AG04450 (cell line): ENCODE measurements around the gene FGF1. TPM values are rescaled to one million over a fixed set of nuclear protein-coding genes. Genes with fewer than 3 reads are reported as not detected.
A peak's percentile ranks its signal among the peaks of the same experiment; 100 is the strongest.
"Not testable (repeated sequence)": the region's sequence is repeated elsewhere in the genome, so short reads cannot be mapped to it uniquely, and the experiment has no call there.

ENCODE experiments used
- CTCF ChIA-PET: fragments of 300-600, 350-600 bp; formaldehyde crosslinking; extraction: SDS; loops from one replicate; lab custom pipeline; 2022; ENCODE audit warnings: antibody characterized with exemption, inconsistent platforms; lab: Charles Lee
- POLR2A ChIA-PET: fragments of 350-600 bp; formaldehyde crosslinking; extraction: SDS; loops from one replicate; lab custom pipeline; 2021; ENCODE audit warnings: antibody characterized with exemption, inconsistent platforms; lab: Yijun Ruan, JAX
- DNase-seq: peaks from one replicate; pipeline ENCODE4 v3.0.0-alpha.2; 2011; ENCODE audit warnings: low read depth, low spot score
- H3K27ac ChIP-seq: one replicate; pipeline ENCODE4 v1.5.1; 2012; ENCODE audit warnings: low read depth, low read length, control low read depth
- H3K27me3 ChIP-seq: one replicate; pipeline ENCODE4 v1.6.0; 2012; ENCODE audit warnings: low read length; ENCODE audit not compliant: control insufficient read depth, insufficient read depth
- H3K4me3 ChIP-seq: 2 replicates; pipeline ENCODE4 v1.5.1; 2011; ENCODE audit warnings: mild to moderate bottlenecking, low read depth, low read length, control low read depth
- H3K9me3 ChIP-seq: 2 replicates; pipeline ENCODE4 v1.5.1; 2012; ENCODE audit warnings: low read length; ENCODE audit not compliant: control insufficient read depth, insufficient read depth
- polyA plus RNA-seq: library from polyadenylated mRNA; depleted of rRNA; stranded (reverse); fragments of >200 nt; gene quantifications from 2 replicates; pipeline ENCODE4 v1.2.3, GENCODE V29; 2011
- TF ChIP-seq, protein P1 (sequence below): IDR thresholded peaks from 2 replicates; pipeline ENCODE4 v1.5.1; 2011; ENCODE audit warnings: low read depth, low read length, control low read depth, inconsistent platforms

FGF1 gene
- polyA plus RNA-seq, 1 experiment: 5.9 TPM

DNA sequence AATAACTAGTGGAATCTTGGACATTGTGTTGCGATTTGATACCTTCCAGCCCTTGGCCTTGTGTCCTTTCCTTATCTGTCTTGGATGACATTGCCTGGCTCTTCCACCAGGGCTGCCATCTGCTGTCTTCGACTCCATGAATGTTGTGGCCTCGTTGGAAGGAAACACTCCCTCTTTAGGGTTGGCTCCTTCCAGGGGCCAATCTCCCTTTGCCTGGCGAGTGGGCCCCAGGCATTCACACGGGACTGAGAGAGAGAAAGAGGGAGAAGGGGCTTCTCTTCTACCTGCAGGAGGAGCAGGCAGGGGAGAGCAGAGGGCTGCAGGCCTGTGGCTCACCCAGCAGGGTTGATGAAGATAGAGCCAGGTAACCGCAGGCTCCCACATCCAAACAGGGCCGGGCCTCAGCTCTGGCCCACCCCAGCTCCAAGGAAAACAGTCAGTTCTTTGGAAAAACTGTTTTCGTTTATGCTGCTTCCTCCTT lies 31.3 kb downstream of the FGF1 start:
- Histone ChIP-seq H3K27me3 (no peaks in the 10 kb centered on the region), H3K4me3 (no peak overlapping the region), H3K27ac (no peak overlapping the region), H3K9me3 (no peaks in the 10 kb centered on the region)
- ChIA-PET POLR2A (interaction anchor here (1.1 to 1.9 kb wide), 3 partner anchors 10 to 45 kb away, joined by 3 to 9 read pairs (median 9); no protein-coding TSS in a partner anchor), CTCF (interaction anchor here (0.9 to 4.1 kb wide), 24 partner anchors 11 to 503 kb away, joined by 3 to 244 read pairs (median 6); partner anchors contain the start of gene FGF1)
- no peak for DNase-seq
- TF ChIP-seq, protein P1, sequence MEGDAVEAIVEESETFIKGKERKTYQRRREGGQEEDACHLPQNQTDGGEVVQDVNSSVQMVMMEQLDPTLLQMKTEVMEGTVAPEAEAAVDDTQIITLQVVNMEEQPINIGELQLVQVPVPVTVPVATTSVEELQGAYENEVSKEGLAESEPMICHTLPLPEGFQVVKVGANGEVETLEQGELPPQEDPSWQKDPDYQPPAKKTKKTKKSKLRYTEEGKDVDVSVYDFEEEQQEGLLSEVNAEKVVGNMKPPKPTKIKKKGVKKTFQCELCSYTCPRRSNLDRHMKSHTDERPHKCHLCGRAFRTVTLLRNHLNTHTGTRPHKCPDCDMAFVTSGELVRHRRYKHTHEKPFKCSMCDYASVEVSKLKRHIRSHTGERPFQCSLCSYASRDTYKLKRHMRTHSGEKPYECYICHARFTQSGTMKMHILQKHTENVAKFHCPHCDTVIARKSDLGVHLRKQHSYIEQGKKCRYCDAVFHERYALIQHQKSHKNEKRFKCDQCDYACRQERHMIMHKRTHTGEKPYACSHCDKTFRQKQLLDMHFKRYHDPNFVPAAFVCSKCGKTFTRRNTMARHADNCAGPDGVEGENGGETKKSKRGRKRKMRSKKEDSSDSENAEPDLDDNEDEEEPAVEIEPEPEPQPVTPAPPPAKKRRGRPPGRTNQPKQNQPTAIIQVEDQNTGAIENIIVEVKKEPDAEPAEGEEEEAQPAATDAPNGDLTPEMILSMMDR: peak; percentile 25; the same call in 1 of the 2 replicates

GRCh38 chr5:142653321-142653720 lies 32.6 kb downstream of the FGF1 start:
- Histone ChIP-seq H3K4me3 (no peak overlapping the region), H3K27me3 (no peaks in the 10 kb centered on the region), H3K9me3 (no peaks in the 10 kb centered on the region), H3K27ac (no peak overlapping the region)
- CTCF ChIA-PET: interaction anchor here (1.4 to 4.1 kb wide), 7 partner anchors 10 to 58 kb away, joined by 3 to 244 read pairs (median 43); no protein-coding TSS in a partner anchor
- TF ChIP-seq, protein P1: no peak
- DNase-seq: no peak
- POLR2A ChIA-PET: no interaction called here

- no peaks in the 10 kb centered on the region for H3K27me3 ChIP-seq
- H3K9me3 ChIP-seq: no peaks in the 10 kb centered on the region
- no peak overlapping the region for H3K4me3 ChIP-seq
- CTCF ChIA-PET: interaction anchor here (1.4 to 4.1 kb wide), 4 partner anchors 10 to 60 kb away, joined by 3 to 244 read pairs (median 54); no protein-coding TSS in a partner anchor
- TF ChIP-seq, protein P1: no peak
- POLR2A ChIA-PET: no interaction called here
- no peak for DNase-seq
- no peak overlapping the region for H3K27ac ChIP-seq
These were observed 33.3 kb downstream of the FGF1 start for GRCh38 chr5:142652563-142652962.

GRCh38 chr5:142650881-142651280 lies 35.0 kb downstream of the FGF1 start:
- Histone ChIP-seq H3K9me3 (no peaks in the 10 kb centered on the region), H3K27ac (no peak overlapping the region), H3K27me3 (no peaks in the 10 kb centered on the region), H3K4me3 (no peak overlapping the region)
- ChIA-PET CTCF (interaction anchor here (2.1 to 2.3 kb wide), 2 partner anchors 48 to 62 kb away, joined by 12 to 15 read pairs; no protein-coding TSS in a partner anchor), POLR2A (no interaction called here)
- TF ChIP-seq, protein P1: no peak
- no peak for DNase-seq

- TF ChIP-seq, protein P1: no peak
- H3K4me3 ChIP-seq: no peak overlapping the region
- no peak overlapping the region for H3K27ac ChIP-seq
- H3K9me3 ChIP-seq: no peaks in the 10 kb centered on the region
- DNase-seq: no peak
- ChIA-PET POLR2A (no interaction called here), CTCF (interaction anchor here (2.1 kb wide), 1 partner anchor 48 kb away, joined by 15 read pairs; no protein-coding TSS in a partner anchor)
- H3K27me3 ChIP-seq: no peaks in the 10 kb centered on the region
These were observed 35.8 kb downstream of the FGF1 start for GRCh38 chr5:142650060-142650459.

- CTCF ChIA-PET: interaction anchor here (2.0 kb wide), 1 partner anchor 65 kb away, joined by 7 read pairs; no protein-coding TSS in a partner anchor
- H3K9me3 ChIP-seq, DNase-seq, POLR2A ChIA-PET, H3K27me3 ChIP-seq, H3K4me3 ChIP-seq, H3K27ac ChIP-seq: not testable (repeated sequence)
These were observed 37.8 kb downstream of the FGF1 start for GRCh38 chr5:142648108-142648507.
